Neural progenitor cell (in vitro differentiated cells): ENCODE data around the gene C2CD5. TPM values are rescaled to one million over a fixed set of nuclear protein-coding genes. Genes with fewer than 3 reads are reported as not detected.

ENCODE experiments used
- DNase-seq: peaks from one replicate; pipeline ENCODE4 v3.0.0-alpha.2; 2016; ENCODE audit warnings: low spot score
- H2AFZ ChIP-seq: fragments of 200-600 bp; sonication (generic); replicated peaks from 2 replicates; pipeline ENCODE4 v1.6.1; 2016; ENCODE audit warnings: antibody characterized with exemption
- H3F3A ChIP-seq: fragments of 200-600 bp; sonication (generic); 2 replicates; pipeline ENCODE4 v1.6.1; 2016; ENCODE audit warnings: antibody characterized with exemption, low read depth
- H3K27ac ChIP-seq: fragments of 200-600 bp; sonication (generic); 2 replicates; pipeline ENCODE4 v1.5.1; 2016; ENCODE audit warnings: mild to moderate bottlenecking
- H3K27me3 ChIP-seq: fragments of 200-600 bp; sonication (generic); 2 replicates; pipeline ENCODE4 v1.6.1; 2016; ENCODE audit warnings: mild to moderate bottlenecking, moderate library complexity
- H3K36me3 ChIP-seq: fragments of 200-600 bp; sonication (generic); 2 replicates; pipeline ENCODE4 v1.5.1; 2016
- H3K4me1 ChIP-seq: fragments of 200-600 bp; sonication (generic); 2 replicates; pipeline ENCODE4 v1.6.1; 2016; ENCODE audit warnings: mixed run types
- H3K4me2 ChIP-seq: fragments of 200-600 bp; sonication (generic); 2 replicates; pipeline ENCODE4 v1.6.1; 2016
- H3K4me3 ChIP-seq: fragments of 200-600 bp; sonication (generic); 2 replicates; pipeline ENCODE4 v1.5.1; 2016
- H3K79me2 ChIP-seq: fragments of 200-600 bp; sonication (generic); 2 replicates; pipeline ENCODE4 v1.6.1; 2016; ENCODE audit warnings: low read depth
- H3K9ac ChIP-seq: fragments of 200-600 bp; sonication (generic); 2 replicates; pipeline ENCODE4 v1.6.1; 2016
- H3K9me3 ChIP-seq: fragments of 200-600 bp; sonication (generic); 2 replicates; pipeline ENCODE4 v1.5.1; 2016; ENCODE audit warnings: low read depth
- H4K20me1 ChIP-seq: fragments of 200-600 bp; sonication (generic); 2 replicates; pipeline ENCODE4 v1.6.1; 2016; ENCODE audit warnings: low read depth
- H3K27ac Mint-ChIP-seq: 3 replicates; pipeline ENCODE4 v1.8.0; 2021; ENCODE audit warnings: mixed read lengths
- H3K27me3 Mint-ChIP-seq: 2 replicates; pipeline ENCODE4 v1.8.0; 2022; ENCODE audit warnings: low read depth, mild to moderate bottlenecking, inconsistent platforms, moderate library complexity, mixed read lengths; ENCODE audit not compliant: insufficient read depth
- H3K36me3 Mint-ChIP-seq: 3 replicates; pipeline ENCODE4 v1.8.0; 2021; ENCODE audit warnings: mixed read lengths
- H3K4me1 Mint-ChIP-seq: 3 replicates; pipeline ENCODE4 v1.8.0; 2021; ENCODE audit warnings: mixed read lengths
- H3K4me3 Mint-ChIP-seq: 3 replicates; pipeline ENCODE4 v1.8.0; 2021; ENCODE audit warnings: mild to moderate bottlenecking, moderate library complexity, mixed read lengths
- H3K9me3 Mint-ChIP-seq: 3 replicates; pipeline ENCODE4 v1.8.0; 2020; ENCODE audit warnings: mixed read lengths
- EZH2 ChIP-seq: fragments of 200-600 bp; sonication (generic); IDR thresholded peaks from 2 replicates; pipeline ENCODE4 v1.6.1; 2017; ENCODE audit warnings: antibody characterized with exemption, mild to moderate bottlenecking, moderate library complexity
- EZH2phosphoT487 ChIP-seq: fragments of 200-600 bp; sonication (generic); IDR thresholded peaks from 2 replicates; pipeline ENCODE4 v1.6.1; 2017; ENCODE audit warnings: antibody characterized with exemption
- total RNA-seq: library from RNA; depleted of rRNA; stranded (reverse); fragments of >200 nt; gene quantifications from 2 replicates; pipeline ENCODE4 v1.2.3, GENCODE V29; 2015; ENCODE audit warnings: low replicate concordance
- TF ChIP-seq, protein P1 (sequence below): fragments of 200-600 bp; sonication (generic); IDR thresholded peaks from 2 replicates; pipeline ENCODE4 v1.5.1; 2017; ENCODE audit warnings: antibody characterized with exemption, mild to moderate bottlenecking

Gene C2CD5
- total RNA-seq, 1 donor from 2014 or later, result 86.9 TPM

DNA sequence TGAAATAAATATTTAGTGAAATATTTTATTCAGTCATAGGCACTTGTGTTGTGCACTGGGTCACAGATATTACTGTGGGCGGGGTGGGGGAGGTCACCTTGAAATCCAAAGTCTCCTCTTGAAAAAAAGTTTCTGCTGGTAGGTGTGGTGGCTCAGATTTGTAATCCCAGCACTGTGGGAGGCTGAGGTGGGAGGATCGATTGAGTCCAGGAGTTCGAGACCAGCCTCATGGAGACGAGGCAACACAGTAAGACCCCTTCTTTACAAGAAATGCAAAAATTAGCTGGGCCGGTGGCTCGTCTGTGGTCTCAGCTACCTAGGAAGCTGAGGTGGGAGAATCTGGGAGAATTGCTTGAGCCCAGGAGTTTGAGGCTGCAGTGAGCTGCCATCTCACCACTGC, 913 bp upstream of the C2CD5 start:
- Histone ChIP-seq H3F3A (peaks cover 9% of the 10 kb centered on the region), H3K27ac (no peak overlapping the region), H3K4me1 (peaks cover 10% of the 10 kb centered on the region), H3K9me3 (no peaks in the 10 kb centered on the region), H3K4me2 (peak overlapping the region; percentile 86), H3K27me3 (no peaks in the 10 kb centered on the region), H3K79me2 (peaks cover 33% of the 10 kb centered on the region), H3K36me3 (no peaks in the 10 kb centered on the region), H3K4me3 (peak overlapping the region; percentile 91), H2AFZ (no peak overlapping the region), H3K9ac (no peak overlapping the region), H4K20me1 (no peaks in the 10 kb centered on the region)
- H3K4me3 Mint-ChIP-seq, result peak overlapping the region; percentile 93
- no peak for DNase-seq
- H3K9me3 Mint-ChIP-seq, result no peaks in the 10 kb centered on the region
- peaks cover 11% of the 10 kb centered on the region for H3K36me3 Mint-ChIP-seq
- H3K4me1 Mint-ChIP-seq, result peaks cover 19% of the 10 kb centered on the region
- H3K27ac Mint-ChIP-seq, result no peak overlapping the region
- no peak for TF ChIP-seq EZH2
- TF ChIP-seq, protein P1, sequence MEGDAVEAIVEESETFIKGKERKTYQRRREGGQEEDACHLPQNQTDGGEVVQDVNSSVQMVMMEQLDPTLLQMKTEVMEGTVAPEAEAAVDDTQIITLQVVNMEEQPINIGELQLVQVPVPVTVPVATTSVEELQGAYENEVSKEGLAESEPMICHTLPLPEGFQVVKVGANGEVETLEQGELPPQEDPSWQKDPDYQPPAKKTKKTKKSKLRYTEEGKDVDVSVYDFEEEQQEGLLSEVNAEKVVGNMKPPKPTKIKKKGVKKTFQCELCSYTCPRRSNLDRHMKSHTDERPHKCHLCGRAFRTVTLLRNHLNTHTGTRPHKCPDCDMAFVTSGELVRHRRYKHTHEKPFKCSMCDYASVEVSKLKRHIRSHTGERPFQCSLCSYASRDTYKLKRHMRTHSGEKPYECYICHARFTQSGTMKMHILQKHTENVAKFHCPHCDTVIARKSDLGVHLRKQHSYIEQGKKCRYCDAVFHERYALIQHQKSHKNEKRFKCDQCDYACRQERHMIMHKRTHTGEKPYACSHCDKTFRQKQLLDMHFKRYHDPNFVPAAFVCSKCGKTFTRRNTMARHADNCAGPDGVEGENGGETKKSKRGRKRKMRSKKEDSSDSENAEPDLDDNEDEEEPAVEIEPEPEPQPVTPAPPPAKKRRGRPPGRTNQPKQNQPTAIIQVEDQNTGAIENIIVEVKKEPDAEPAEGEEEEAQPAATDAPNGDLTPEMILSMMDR, result no peak
- no peak for TF ChIP-seq EZH2phosphoT487
- H3K27me3 Mint-ChIP-seq, result peaks cover 2% of the 10 kb centered on the region

DNA sequence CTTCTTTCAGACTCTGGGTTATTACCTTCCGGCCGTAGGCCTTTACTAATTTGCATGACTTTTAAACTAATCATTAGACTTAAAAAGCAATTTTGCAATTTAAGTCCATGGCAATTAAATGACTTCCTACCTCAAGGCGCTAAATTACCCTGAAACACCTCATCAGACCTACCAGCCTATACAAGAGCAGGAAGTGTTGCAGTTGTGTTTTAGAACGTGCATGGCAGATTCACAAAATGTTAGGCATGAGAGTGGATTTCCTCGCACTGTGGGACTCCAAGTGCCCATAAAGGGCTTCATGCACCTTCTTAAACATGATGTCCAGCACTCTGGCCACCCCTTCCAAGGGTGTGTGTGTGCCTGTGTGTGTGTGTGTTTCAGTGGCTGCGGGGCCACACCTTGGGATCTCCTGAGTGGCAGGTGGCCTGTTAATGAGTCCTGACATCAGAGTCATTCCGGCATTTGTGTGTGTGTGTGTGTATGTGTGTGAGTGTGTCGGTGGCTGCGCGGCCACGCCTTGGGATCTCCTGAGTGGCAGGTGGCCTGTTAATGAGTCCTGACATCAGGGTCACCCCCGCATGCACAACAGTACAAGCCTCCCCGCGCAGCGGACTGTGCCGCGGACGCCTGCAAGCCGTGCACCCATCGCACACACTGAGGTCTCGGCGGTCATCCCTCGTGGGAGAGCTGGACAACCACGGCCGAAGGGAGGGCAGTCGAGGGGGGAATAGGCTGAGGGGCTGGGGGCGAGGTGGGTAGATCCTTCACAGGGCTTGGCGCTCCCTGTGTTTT, 900 bp downstream of the C2CD5 start:
- Histone ChIP-seq H3K36me3 (no peaks in the 10 kb centered on the region), H3K9me3 (no peaks in the 10 kb centered on the region), H3F3A (peaks cover 9% of the 10 kb centered on the region), H3K27me3 (no peaks in the 10 kb centered on the region), H3K4me1 (peaks cover 10% of the 10 kb centered on the region), H2AFZ (peak overlapping the region; percentile 89), H3K4me2 (peak overlapping the region; percentile 86), H4K20me1 (no peaks in the 10 kb centered on the region), H3K9ac (peak overlapping the region; percentile 59), H3K27ac (peak overlapping the region; percentile 91), H3K79me2 (peaks cover 34% of the 10 kb centered on the region), H3K4me3 (peak overlapping the region; percentile 91)
- peak overlapping the region; percentile 78 for H3K27ac Mint-ChIP-seq
- peaks cover 2% of the 10 kb centered on the region for H3K27me3 Mint-ChIP-seq
- peaks cover 15% of the 10 kb centered on the region for H3K36me3 Mint-ChIP-seq
- H3K4me3 Mint-ChIP-seq, result peak overlapping the region; percentile 93
- H3K9me3 Mint-ChIP-seq, result no peaks in the 10 kb centered on the region
- H3K4me1 Mint-ChIP-seq, result peaks cover 19% of the 10 kb centered on the region
- DNase-seq, result peak; percentile 59
- TF ChIP-seq EZH2phosphoT487 (no peak), EZH2 (no peak)
- TF ChIP-seq, protein P1, result no peak

DNA sequence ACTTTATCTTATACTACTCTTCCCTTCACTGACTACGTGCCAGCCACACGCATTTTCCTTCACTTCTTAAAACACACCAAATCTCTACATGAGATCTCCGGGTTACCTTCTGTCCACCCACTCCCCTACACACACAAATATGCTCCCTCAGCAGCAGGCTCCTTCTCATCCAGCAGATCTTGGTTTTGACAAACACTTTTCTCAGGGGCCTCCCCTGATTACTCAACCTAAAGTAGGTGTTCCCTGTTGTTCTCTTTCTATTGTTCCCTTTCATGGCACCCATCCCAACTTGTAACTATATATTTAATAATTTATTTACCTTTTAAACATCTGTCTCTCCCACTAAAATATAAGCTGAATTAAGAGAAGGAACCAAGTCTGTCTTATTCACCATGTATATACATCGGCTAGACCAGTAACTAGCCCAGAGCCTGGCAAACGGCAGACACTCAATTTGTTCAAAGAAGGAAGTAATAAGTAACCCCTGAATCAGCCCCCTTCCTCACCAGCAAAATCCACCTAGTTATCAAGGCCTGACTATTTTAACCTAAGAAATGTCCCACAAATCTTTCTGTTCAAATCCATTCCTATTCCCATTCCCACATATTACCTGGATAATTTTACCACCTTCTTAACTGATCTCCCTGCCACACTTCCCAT, 2.7 kb downstream of the C2CD5 start:
- H3K4me1 Mint-ChIP-seq, result peaks cover 19% of the 10 kb centered on the region
- no peak overlapping the region for H3K4me3 ChIP-seq

More for the DNA sequence above, 2.7 kb downstream of the C2CD5 start:
- Mint-ChIP-seq H3K9me3 (no peaks in the 10 kb centered on the region), H3K27me3 (peaks cover 2% of the 10 kb centered on the region), H3K4me3 (peak overlapping the region; percentile 1), H3K27ac (no peak overlapping the region), H3K36me3 (peaks cover 20% of the 10 kb centered on the region)
- Histone ChIP-seq H3K4me1 (peaks cover 10% of the 10 kb centered on the region), H3F3A (peaks cover 9% of the 10 kb centered on the region), H2AFZ (no peak overlapping the region), H3K27ac (no peak overlapping the region), H3K9ac (no peak overlapping the region), H3K79me2 (peaks cover 41% of the 10 kb centered on the region), H3K36me3 (no peaks in the 10 kb centered on the region), H3K9me3 (no peaks in the 10 kb centered on the region), H4K20me1 (no peaks in the 10 kb centered on the region), H3K4me2 (peak overlapping the region; percentile 11), H3K27me3 (no peaks in the 10 kb centered on the region)
- DNase-seq, result no peak
- no peak for TF ChIP-seq EZH2phosphoT487
- TF ChIP-seq EZH2, result no peak
- TF ChIP-seq, protein P1, result no peak
